ENCODE results near the gene SETD4.

Gene SETD4

DNA sequence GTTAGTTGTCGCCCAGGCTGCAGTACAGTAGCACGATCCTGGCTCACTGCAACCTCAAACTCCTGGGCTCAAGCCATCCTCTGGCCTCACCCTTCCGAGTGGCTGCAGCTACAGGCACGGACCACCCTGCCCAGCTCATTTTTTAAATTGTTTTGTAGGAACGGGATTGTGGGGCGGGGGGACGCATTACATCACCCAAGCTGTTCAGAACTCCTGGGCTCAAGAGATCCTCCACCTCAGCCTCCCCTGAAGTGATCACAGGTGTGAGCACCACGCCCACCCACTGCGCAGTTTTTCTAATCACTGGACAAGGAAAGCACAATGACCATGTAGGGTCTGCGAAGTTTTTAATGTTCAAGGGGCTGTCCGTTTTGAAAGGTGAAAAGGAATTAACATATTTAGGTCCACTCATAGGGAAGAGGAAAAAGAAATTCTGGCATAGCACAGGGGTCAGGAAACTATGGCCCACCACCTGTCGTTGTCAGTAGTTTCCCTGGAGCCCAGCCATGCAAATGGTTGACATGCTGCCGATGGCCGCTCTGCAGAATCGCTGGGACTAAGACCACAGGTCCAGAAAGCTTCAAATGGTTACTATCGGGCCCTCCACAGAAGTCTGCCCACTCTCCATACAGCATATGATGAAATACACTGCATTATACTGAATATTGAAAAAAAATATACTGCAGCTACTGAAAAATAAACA lies 26.0 kb downstream of the SETD4 start:
- TF ChIP-seq EZH2 (optimal IDR thresholded peaks at IDR 0.05; ENCODE audit: low read depth, low read length) (no peak), EZH2phosphoT487 (IDR thresholded peaks at IDR 0.05; ENCODE audit: low read length) (no peak)
- TF ChIP-seq, protein P1, sequence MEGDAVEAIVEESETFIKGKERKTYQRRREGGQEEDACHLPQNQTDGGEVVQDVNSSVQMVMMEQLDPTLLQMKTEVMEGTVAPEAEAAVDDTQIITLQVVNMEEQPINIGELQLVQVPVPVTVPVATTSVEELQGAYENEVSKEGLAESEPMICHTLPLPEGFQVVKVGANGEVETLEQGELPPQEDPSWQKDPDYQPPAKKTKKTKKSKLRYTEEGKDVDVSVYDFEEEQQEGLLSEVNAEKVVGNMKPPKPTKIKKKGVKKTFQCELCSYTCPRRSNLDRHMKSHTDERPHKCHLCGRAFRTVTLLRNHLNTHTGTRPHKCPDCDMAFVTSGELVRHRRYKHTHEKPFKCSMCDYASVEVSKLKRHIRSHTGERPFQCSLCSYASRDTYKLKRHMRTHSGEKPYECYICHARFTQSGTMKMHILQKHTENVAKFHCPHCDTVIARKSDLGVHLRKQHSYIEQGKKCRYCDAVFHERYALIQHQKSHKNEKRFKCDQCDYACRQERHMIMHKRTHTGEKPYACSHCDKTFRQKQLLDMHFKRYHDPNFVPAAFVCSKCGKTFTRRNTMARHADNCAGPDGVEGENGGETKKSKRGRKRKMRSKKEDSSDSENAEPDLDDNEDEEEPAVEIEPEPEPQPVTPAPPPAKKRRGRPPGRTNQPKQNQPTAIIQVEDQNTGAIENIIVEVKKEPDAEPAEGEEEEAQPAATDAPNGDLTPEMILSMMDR (IDR thresholded peaks at IDR 0.05; ENCODE audit: low read length): no peak
- no peaks in the 10 kb centered on the region for H3K9me3 ChIP-seq (replicated peaks; ENCODE audit: insufficient read depth, low read length)
- no peak overlapping the region for H3K9ac ChIP-seq (ENCODE audit: low read length)
- H3K4me2 ChIP-seq (ENCODE audit: low read depth, low read length): no peak overlapping the region
- peaks cover 11% of the 10 kb centered on the region for H3K4me1 ChIP-seq (ENCODE audit: low read length)
- H2AFZ ChIP-seq (ENCODE audit: low read length): no peak overlapping the region
- no peaks in the 10 kb centered on the region for H3K36me3 ChIP-seq (replicated peaks; ENCODE audit: insufficient read depth, low read length)
- H3F3A ChIP-seq (ENCODE audit: insufficient read depth, low read length): peaks cover 6% of the 10 kb centered on the region; the same call in 1 of the 2 replicates
- no peaks in the 10 kb centered on the region for H3K9me2 ChIP-seq (replicated peaks; ENCODE audit: insufficient read depth, low read length)
- no peaks in the 10 kb centered on the region for H3K27me3 ChIP-seq (replicated peaks; ENCODE audit: insufficient read depth, low read length)
- H3K27ac ChIP-seq (ENCODE audit: low read length): no peak overlapping the region
- H4K20me1 ChIP-seq (ENCODE audit: insufficient read depth, low read length): no peaks in the 10 kb centered on the region
- no peak for DNase-seq
- H3K4me3 ChIP-seq (ENCODE audit: low read length): no peak overlapping the region
- H3K79me2 ChIP-seq (ENCODE audit: low read length): no peaks in the 10 kb centered on the region

DNA sequence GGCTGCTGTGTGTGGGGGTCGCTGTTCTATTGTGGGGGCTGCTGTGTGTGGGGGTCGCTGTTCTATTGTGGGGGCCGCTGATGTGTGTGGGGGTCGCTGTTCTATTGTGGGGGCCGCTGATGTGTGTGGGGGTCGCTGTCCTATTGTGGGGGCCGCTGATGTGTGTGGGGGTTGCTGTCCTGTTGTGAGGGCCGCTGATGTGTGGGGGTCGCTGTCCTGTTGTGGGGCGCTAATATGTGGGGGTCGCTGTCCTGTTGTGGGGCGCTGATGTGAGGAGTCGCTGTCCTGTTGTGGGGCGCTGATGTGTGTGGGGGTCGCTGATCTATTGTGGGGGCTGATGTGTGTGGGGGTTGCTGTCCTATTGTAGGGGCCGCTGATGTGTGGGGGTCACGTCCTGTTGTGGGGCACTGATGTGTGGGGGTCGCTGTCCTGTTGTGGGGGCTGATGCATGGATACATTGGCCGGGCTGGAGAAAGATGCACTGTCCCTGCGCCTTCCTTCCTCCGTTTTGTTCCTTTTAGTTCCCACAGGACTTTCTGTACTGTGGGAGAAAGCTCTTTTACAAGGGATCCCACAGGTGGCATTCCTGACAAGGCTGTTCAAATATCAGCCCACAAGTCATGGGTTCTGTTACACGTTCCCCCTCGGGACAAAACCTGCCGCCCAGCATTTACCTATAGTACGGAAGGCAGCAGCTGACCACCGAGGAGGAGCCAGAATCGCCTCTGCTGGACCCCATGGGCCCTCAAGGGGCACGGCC lies 27.5 kb downstream of the SETD4 start:
- no peak overlapping the region for H3K4me3 ChIP-seq (ENCODE audit: low read length)
- H2AFZ ChIP-seq (ENCODE audit: low read length): no peak overlapping the region
- no peaks in the 10 kb centered on the region for H3K36me3 ChIP-seq (replicated peaks; ENCODE audit: insufficient read depth, low read length)
- H3F3A ChIP-seq (ENCODE audit: insufficient read depth, low read length): peaks cover 10% of the 10 kb centered on the region
- no peaks in the 10 kb centered on the region for H3K9me3 ChIP-seq (replicated peaks; ENCODE audit: insufficient read depth, low read length)
- H3K9me2 ChIP-seq (replicated peaks; ENCODE audit: insufficient read depth, low read length): no peaks in the 10 kb centered on the region
- peaks cover 5% of the 10 kb centered on the region for H3K4me1 ChIP-seq (ENCODE audit: low read length)
- H3K27me3 ChIP-seq (replicated peaks; ENCODE audit: insufficient read depth, low read length): no peaks in the 10 kb centered on the region
- no peaks in the 10 kb centered on the region for H3K79me2 ChIP-seq (ENCODE audit: low read length)
- no peak for DNase-seq
- H4K20me1 ChIP-seq (ENCODE audit: insufficient read depth, low read length): no peaks in the 10 kb centered on the region
- TF ChIP-seq, protein P1 (IDR thresholded peaks at IDR 0.05; ENCODE audit: low read length): no peak
- TF ChIP-seq EZH2 (optimal IDR thresholded peaks at IDR 0.05; ENCODE audit: low read depth, low read length) (no peak), EZH2phosphoT487 (IDR thresholded peaks at IDR 0.05; ENCODE audit: low read length) (no peak)
- no peak overlapping the region for H3K9ac ChIP-seq (ENCODE audit: low read length)
- no peak overlapping the region for H3K27ac ChIP-seq (ENCODE audit: low read length)
- no peak overlapping the region for H3K4me2 ChIP-seq (ENCODE audit: low read depth, low read length)

DNA sequence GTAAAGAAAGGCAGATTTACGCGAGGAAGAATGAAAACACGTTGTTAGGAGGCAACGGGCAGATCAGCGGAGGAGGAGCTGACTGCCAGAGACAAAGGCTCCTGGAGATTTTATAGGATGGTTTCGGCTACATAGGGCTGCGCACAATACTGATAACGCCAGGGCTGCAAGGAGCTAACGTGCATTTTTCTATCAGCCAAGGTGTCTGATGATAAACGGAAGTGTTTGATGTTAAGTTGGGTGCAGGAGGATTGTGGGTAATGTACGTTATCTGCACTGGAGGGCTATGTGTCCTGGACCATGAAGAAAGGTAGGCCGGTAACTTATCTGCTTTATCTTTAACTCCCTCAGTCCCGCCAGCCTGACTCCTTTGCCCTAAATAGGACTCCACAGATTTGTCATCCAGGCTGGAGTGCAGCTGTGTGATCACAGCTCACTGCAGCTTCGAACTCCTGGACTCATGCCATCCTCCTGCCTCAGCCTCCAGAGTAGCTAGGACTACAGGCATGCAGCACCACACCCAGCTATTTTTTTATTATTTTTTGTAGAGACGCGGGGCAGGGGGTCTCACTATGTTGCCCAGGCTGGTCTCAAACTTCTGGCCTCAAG lies 29.6 kb downstream of the SETD4 start:
- no peaks in the 10 kb centered on the region for H3K79me2 ChIP-seq (ENCODE audit: low read length)
- TF ChIP-seq EZH2 (optimal IDR thresholded peaks at IDR 0.05; ENCODE audit: low read depth, low read length) (no peak), EZH2phosphoT487 (IDR thresholded peaks at IDR 0.05; ENCODE audit: low read length) (no peak)
- TF ChIP-seq, protein P1 (IDR thresholded peaks at IDR 0.05; ENCODE audit: low read length): no peak
- DNase-seq: no peak

More for the DNA sequence above, 29.6 kb downstream of the SETD4 start:
- no peak overlapping the region for H3K9ac ChIP-seq (ENCODE audit: low read length)
- H3K27me3 ChIP-seq (replicated peaks; ENCODE audit: insufficient read depth, low read length): no peaks in the 10 kb centered on the region
- H4K20me1 ChIP-seq (ENCODE audit: insufficient read depth, low read length): no peaks in the 10 kb centered on the region
- H3K4me3 ChIP-seq (ENCODE audit: low read length): no peak overlapping the region
- no peaks in the 10 kb centered on the region for H3K9me3 ChIP-seq (replicated peaks; ENCODE audit: insufficient read depth, low read length)
- no peak overlapping the region for H3K27ac ChIP-seq (ENCODE audit: low read length)
- no peak overlapping the region for H2AFZ ChIP-seq (ENCODE audit: low read length)
- H3F3A ChIP-seq (ENCODE audit: insufficient read depth, low read length): peaks cover 21% of the 10 kb centered on the region
- peaks cover 16% of the 10 kb centered on the region for H3K4me1 ChIP-seq (ENCODE audit: low read length)
- H3K4me2 ChIP-seq (ENCODE audit: low read depth, low read length): no peak overlapping the region
- no peaks in the 10 kb centered on the region for H3K36me3 ChIP-seq (replicated peaks; ENCODE audit: insufficient read depth, low read length)
- H3K9me2 ChIP-seq (replicated peaks; ENCODE audit: insufficient read depth, low read length): no peaks in the 10 kb centered on the region
